ENCODE measurements around the gene OTOGL.

Gene OTOGL

DNA sequence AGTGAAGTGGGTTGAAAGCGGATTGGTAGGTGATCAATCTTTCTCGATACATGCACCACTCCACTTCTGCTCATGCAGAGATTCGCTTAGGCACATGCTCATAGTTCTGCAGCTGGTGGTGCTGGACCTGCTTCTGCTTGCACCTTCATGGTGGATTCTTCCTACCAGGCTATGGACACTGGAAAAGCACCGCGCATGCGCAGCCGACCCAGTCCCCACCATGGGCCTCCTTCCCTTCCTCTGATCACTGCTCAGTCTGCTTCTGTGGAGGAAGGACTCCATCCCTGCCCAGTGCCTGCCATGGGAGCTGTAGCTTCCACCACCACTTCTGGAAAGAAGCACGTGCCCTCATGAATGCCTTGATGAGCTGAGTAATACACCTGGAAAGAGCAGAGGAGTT, 282.9 kb downstream of the OTOGL start:
- no peak for TF ChIP-seq SPI1 (IDR thresholded peaks at IDR 0.05; ENCODE audit: borderline replicate concordance, low read depth)
- no peak for TF ChIP-seq GABPA (IDR thresholded peaks at IDR 0.05; ENCODE audit: low read depth)
- TF ChIP-seq POLR2AphosphoS5 (IDR thresholded peaks at IDR 0.05; ENCODE audit: low read depth) = no peak
- TF ChIP-seq, protein P1, sequence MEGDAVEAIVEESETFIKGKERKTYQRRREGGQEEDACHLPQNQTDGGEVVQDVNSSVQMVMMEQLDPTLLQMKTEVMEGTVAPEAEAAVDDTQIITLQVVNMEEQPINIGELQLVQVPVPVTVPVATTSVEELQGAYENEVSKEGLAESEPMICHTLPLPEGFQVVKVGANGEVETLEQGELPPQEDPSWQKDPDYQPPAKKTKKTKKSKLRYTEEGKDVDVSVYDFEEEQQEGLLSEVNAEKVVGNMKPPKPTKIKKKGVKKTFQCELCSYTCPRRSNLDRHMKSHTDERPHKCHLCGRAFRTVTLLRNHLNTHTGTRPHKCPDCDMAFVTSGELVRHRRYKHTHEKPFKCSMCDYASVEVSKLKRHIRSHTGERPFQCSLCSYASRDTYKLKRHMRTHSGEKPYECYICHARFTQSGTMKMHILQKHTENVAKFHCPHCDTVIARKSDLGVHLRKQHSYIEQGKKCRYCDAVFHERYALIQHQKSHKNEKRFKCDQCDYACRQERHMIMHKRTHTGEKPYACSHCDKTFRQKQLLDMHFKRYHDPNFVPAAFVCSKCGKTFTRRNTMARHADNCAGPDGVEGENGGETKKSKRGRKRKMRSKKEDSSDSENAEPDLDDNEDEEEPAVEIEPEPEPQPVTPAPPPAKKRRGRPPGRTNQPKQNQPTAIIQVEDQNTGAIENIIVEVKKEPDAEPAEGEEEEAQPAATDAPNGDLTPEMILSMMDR (IDR thresholded peaks at IDR 0.05; ENCODE audit: insufficient read depth, low read length) = no peak
- TF ChIP-seq, protein P2, sequence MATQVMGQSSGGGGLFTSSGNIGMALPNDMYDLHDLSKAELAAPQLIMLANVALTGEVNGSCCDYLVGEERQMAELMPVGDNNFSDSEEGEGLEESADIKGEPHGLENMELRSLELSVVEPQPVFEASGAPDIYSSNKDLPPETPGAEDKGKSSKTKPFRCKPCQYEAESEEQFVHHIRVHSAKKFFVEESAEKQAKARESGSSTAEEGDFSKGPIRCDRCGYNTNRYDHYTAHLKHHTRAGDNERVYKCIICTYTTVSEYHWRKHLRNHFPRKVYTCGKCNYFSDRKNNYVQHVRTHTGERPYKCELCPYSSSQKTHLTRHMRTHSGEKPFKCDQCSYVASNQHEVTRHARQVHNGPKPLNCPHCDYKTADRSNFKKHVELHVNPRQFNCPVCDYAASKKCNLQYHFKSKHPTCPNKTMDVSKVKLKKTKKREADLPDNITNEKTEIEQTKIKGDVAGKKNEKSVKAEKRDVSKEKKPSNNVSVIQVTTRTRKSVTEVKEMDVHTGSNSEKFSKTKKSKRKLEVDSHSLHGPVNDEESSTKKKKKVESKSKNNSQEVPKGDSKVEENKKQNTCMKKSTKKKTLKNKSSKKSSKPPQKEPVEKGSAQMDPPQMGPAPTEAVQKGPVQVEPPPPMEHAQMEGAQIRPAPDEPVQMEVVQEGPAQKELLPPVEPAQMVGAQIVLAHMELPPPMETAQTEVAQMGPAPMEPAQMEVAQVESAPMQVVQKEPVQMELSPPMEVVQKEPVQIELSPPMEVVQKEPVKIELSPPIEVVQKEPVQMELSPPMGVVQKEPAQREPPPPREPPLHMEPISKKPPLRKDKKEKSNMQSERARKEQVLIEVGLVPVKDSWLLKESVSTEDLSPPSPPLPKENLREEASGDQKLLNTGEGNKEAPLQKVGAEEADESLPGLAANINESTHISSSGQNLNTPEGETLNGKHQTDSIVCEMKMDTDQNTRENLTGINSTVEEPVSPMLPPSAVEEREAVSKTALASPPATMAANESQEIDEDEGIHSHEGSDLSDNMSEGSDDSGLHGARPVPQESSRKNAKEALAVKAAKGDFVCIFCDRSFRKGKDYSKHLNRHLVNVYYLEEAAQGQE (IDR thresholded peaks at IDR 0.05; ENCODE audit: insufficient replicate concordance, low read depth) = no peak
- Histone ChIP-seq H3K27me3 (ENCODE audit: insufficient read depth, poor library complexity, severe bottlenecking) (no peaks in the 10 kb centered on the region), H3K4me3 (replicated peaks; ENCODE audit: insufficient read depth, low read length) (no peak overlapping the region), H3K27ac (replicated peaks) (no peak overlapping the region)
- DNase-seq (ENCODE audit: low read depth in 1 of 2, low spot score in 1 of 2) = no peak

DNA sequence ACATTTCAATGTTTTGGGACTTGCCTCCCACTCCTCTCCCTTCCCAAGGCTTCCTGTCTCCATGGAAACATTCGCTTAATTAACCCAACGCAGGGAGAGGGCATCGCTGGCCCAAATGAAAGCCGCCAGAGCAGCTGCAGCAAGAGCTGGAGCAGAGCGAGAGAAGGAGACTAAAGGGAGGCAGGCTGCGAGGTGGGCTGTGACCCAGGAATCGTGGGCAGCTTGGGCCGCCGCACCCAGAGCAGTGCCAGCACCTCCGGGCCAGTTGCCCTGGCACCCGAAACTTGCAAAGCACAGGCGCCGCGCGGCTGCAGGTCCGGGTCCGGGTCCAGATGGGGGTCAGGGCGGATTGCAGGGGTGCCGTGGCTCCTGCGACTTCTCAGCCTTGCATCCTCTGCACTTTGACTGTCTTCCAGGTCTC, 301.2 kb downstream of the OTOGL start:
- Histone ChIP-seq H3K4me3 (replicated peaks; ENCODE audit: insufficient read depth, low read length) (no peak overlapping the region), H3K27me3 (ENCODE audit: insufficient read depth, poor library complexity, severe bottlenecking) (no peaks in the 10 kb centered on the region)
- no peak for DNase-seq (ENCODE audit: low read depth in 1 of 2, low spot score in 1 of 2)

DNA sequence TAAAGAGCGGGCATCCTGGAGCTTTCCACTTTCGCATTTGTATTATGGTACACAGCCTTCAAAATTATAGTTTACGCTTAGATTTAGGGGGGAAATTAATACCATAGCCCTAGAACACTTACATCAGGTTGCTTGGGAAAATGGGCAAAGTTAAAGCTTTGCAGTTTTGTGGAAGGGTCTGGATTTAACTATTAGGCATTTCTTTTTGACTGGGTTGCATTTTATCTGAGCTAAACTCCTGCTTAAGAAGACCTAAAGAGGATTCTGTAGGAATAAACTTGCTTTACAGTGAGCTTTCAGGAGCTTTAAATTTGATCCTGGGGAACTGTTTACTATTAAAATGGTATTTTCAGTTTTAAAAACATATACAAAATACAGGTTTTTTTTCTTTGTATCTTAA, 301.9 kb downstream of the OTOGL start:
- Histone ChIP-seq H3K27ac (replicated peaks) (no peak overlapping the region), H3K27me3 (ENCODE audit: insufficient read depth, poor library complexity, severe bottlenecking) (no peaks in the 10 kb centered on the region), H3K4me3 (replicated peaks; ENCODE audit: insufficient read depth, low read length) (no peak overlapping the region)
- DNase-seq (ENCODE audit: low read depth in 1 of 2, low spot score in 1 of 2) = no peak
- no peak for TF ChIP-seq GABPA (IDR thresholded peaks at IDR 0.05; ENCODE audit: low read depth)
- no peak for TF ChIP-seq SPI1 (IDR thresholded peaks at IDR 0.05; ENCODE audit: borderline replicate concordance, low read depth)
- no peak for TF ChIP-seq POLR2AphosphoS5 (IDR thresholded peaks at IDR 0.05; ENCODE audit: low read depth)
- TF ChIP-seq, protein P1 (IDR thresholded peaks at IDR 0.05; ENCODE audit: insufficient read depth, low read length) = no peak
- TF ChIP-seq, protein P2 (IDR thresholded peaks at IDR 0.05; ENCODE audit: insufficient replicate concordance, low read depth) = no peak

More for the DNA sequence above, 301.2 kb downstream of the OTOGL start:
- no peak overlapping the region for H3K27ac ChIP-seq (replicated peaks)
- TF ChIP-seq SPI1 (IDR thresholded peaks at IDR 0.05; ENCODE audit: borderline replicate concordance, low read depth) = no peak
- TF ChIP-seq, protein P1 (IDR thresholded peaks at IDR 0.05; ENCODE audit: insufficient read depth, low read length) = no peak
- no peak for TF ChIP-seq POLR2AphosphoS5 (IDR thresholded peaks at IDR 0.05; ENCODE audit: low read depth)
- TF ChIP-seq, protein P2 (IDR thresholded peaks at IDR 0.05; ENCODE audit: insufficient replicate concordance, low read depth) = no peak
- TF ChIP-seq GABPA (IDR thresholded peaks at IDR 0.05; ENCODE audit: low read depth) = no peak
